Renal cortex interstitium (tissue), 11 donors: Measurements from ENCODE around the gene E2F1. TPM values are rescaled to one million over a fixed set of nuclear protein-coding genes. Genes with fewer than 3 reads are reported as not detected.

ENCODE experiments used
- DNase-seq, 11 donors: peaks; one replicate each; pipeline ENCODE4 v3.0.0-alpha.2; 2013; ENCODE audit warnings: low read depth in 9 of 11, low spot score in 4 of 11; ENCODE audit errors: extremely low read depth in 1 of 11
- polyA plus RNA-seq, 3 donors: library from polyadenylated mRNA; unstranded; fragments of 120-200 nt; gene quantifications; one replicate each; pipeline ENCODE4 v1.2.1, GENCODE V29; 2013; ENCODE audit not compliant: insufficient read length in 3 of 3

E2F1 gene
- polyA plus RNA-seq, 3 donors: 10.7 to 15.6 (median 12.1) TPM

DNA sequence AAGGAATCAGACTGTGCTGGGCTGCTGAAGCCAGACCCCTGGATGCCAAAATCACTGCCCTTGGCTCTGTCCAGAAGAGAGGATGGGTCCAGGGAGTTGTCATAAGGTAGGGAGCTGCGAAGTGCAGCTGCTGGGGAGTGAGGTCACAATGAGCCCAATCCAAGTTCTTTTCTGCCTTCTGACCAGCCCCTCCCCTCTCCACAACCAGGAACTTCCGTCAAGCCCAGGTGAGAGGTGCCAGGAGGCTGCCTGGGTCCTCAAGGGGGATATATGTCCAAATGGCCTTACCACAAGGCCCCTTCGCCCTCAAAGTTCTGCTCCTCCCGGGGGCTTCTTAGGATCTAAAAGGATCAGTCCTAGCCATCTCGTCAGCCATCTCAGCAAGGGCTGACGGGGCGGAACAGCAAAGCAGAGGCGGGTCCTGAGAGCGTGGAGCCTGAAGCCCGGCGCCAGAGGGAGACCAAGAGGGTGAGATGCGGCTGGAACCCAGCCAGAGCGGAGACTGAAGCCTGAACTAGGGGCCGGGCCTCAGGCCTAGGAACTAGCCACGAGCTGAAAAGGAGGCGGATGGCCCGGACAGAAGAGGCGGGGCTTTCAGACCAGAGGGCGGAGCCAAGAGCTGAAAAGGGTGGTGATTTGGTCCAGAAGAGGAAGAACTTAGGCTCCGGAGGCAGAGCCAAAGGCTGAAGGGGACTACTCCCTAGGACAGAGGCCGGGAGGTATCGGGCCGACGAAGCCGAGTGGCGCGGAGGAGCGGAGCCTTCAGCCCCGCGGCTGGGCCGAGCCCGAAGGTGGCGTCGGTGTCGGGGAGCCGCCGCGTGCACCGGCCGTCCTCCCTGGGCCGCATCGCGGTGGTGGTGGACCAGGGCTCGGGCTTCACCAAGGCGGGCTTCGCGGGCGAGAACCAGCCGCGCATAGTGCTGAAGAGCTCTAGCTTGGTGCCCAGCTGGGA is 19.6 kb downstream of the E2F1 start, which contains the start of gene ACTL10:
Gene ACTL10, plus strand, starts transcription at position 651 of the 952 bp plus-strand sequence. CDS start 555 bp downstream, outside the sequence.
- peak; percentile 86 to 96 (median 93) for DNase-seq

DNA sequence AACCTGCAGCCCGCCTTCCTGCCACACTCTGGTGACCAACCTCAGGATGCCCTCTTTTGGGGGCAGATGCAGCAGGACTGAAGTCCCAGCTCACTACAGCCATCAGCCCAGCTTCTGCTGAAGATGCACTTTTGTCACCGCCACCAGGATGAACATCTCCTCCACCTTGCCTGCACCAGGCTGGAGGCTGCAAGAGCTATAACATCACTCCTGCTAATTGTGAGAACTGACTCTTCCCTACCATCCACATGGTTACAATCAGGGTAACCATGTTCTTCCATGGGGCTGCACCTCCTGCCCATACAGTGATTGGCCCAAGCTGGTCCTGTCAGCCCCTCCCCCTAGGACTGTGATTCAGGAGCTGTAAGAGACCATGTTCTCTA is 21.4 kb downstream of the E2F1 start:
- DNase-seq: no peak

DNA sequence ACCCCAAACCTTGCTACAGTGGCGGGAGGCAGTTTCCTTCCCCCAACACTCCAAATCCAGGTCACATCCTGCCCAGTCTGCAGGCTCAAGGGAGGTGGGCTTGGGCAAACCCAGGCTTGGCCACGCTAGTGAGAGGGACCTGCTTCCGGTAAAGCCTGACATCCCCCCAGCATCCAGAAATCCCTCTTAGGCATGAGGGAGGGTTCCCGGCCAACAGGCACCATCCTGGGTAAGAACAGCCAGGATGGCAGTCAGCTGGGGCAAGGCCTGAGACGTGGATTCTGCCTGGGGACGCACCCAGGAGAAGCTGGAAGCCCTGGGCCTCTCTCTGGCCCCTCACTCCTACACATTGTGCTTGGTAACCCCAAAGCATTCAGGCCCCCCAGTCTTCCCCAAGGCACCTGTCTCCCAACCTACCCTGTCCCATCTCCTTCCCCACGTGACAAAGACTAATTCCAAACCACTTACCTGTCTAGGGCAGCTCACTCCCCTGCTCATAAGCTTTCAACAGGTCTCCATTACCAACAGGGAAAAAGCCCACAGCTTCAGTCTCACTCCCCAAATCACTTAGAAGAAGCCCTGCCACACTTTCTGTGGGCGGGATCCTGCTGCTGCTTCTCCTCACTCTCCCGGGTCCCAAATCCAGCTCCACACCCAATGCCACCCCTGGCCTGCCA is 22.0 kb downstream of the E2F1 start:
- DNase-seq: no peak

DNA sequence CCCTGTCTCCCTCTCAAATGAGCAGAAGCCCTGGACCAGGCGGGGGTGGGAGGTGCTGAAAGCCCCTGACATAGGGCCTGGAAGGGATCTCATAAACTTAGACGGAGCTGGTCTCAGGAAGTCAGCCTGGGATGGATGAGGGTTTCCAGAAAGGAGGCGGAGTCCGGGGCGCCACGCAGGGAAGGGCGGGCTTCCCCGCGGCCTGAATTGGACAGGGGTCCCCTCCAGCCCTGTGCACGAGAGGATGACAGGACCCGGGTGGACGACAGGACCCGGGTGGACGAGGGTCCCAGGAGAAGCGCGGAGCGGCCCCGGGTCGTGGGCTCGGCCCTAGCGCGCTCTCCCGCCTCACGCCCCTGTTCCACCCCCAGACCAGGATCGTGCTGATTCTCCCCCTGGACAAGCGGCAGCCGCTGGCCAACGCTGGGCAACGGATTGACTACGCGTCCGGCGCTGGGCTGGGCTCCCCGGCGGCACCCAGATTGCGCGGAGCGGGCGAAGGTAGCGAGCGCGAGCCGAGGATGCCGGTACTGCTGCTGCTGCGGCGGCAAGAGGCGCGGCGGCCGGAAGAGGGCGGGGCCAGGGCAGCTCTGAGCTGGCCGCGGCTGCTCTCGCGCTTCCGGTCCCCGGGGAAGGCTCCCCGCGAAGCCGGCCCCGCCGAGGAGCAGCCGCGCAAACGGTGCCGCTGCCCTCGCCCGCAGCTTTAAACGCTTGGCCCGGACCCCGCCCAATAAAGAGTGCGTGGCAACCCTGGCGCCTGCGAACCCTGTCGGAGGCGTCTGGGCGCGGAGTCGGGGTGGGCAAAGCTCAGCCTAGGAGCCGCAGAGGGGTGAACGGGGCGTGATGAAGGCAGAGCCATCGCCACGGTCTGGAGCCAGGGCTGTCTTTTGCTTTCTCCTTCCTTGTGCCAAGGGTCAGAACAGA is 22.8 kb downstream of the E2F1 start:
- peak in 2 of 11 donors; percentile 73 to 79 for DNase-seq

DNA sequence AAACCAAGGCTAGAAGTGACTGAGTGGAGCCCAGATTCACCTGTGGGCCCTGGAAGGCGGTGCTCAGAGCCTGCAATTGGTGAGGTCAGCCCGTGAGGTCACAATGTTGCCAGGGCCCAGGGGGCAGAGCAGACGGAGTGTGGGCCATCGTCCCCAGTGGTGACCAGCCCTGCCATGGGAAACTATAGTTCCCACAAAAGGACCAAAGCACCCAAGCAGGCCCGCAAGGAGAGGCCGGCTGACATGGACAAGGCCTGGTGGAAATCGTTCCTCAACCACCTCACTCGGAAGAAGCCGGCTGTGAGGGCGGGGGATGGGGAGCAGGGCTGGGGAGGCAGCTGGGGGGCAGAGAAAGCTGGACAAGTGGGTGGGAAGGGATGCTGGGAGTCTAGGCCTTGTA is 24.0 kb downstream of the E2F1 start, which contains the start of gene C20orf144:
Gene C20orf144, plus strand, starts transcription at position 156 of the 400 bp plus-strand sequence. Its CDS starts 19 bp downstream, at position 175.
- DNase-seq: no peak

DNA sequence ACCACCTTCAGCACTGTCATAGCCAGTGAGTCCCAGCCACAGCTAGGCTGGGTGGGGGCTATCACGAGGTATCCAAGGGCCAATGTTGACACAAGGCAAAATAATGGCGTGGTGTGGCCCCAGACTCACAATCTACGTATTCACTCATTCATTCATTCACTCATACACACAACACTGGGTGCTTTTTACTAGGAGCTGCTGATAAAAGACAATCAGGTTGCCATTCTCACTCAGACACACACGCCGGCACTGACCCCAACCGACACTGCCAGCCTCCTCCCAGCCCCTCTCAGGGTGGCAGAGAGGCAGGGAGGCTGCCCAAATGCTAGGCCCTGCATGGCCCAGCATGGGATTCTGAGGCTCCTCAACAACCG is 25.5 kb downstream of the E2F1 start:
- no peak for DNase-seq

DNA sequence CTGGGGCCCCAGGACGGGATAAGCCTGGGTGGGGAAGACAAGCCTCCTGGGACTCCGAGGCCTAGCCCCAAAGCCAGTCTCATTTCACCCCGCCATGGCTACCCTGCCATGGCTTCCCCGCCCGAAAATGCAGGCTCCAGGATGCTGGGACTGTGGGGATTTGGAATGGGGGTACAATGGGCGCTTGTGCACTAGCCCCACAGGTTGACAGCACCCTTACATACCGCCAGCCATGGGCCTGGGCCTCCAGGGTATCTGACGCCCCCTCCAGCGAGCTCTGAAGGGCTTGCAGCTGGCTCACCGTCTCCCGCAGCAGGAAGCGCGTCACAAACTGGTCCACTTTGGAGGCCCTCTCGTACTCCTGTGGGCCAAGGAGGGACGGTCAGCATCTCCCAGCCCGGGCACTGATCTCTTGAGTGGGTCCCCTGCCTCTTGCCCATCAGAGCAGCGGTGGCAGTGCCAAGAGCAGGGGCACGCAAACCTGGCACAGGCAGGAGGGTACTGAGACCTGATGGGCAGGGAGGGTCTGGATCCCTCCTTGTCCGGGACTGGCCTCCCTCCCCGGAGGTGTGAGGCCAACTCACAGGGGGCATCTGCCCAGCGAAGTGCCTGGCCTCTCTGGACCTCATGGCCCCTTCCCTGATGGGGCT is 26.0 kb downstream of the E2F1 start:
- DNase-seq: no peak

DNA sequence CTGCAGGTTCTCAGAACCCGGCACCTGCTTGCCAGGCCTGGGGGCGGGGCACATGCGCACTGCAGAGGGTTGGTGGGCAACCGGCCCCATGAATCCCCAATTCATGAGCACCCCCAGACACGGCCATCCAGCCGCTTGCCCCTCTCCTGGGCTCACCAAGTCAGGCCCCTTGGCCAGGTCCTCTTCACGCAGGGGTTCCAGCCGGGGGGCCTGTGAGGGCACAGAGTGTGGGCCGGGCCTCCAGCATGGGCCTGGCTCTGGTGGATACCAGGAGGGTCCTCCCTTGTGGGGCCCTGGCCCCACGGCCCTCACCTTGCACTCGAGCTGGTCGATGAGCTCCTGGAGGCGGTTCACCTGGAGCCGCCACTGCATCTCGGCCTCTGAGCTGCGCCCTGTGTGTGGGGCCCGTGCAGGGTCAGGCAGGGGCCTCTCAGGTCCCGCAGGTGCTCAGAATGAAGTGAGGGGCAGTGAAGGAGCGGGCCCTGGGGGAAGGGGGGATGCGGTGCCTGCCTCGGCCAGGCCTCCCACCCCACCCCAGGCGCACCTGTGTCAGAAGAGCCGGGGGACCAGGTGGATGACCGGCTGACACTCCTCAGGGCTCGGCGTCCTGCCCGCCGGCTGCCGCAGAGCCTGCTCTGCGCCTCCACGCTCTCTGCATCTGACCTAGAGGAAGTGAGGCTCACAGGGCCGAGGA is 26.7 kb downstream of the E2F1 start:
- DNase-seq: no peak

DNA sequence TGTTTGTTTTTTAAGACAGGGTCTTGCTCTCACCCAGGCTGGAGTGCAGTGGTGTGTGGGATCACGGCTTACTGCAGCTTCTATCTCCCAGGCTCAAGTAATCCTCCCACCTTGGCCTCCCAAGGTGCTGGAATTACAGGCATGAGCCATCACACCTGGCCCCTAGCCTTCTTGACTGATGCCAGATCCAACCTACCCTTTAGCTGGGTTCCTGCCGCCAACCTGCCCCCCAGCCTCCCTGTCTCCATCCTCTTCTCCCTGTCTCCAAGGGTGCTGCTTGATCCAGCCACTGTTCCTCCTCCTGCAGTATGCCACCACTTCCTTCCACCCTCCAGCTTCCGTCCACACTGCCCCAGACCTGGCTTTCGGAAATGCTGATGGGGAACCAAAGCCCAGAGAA is 27.3 kb downstream of the E2F1 start:
- no peak for DNase-seq

DNA sequence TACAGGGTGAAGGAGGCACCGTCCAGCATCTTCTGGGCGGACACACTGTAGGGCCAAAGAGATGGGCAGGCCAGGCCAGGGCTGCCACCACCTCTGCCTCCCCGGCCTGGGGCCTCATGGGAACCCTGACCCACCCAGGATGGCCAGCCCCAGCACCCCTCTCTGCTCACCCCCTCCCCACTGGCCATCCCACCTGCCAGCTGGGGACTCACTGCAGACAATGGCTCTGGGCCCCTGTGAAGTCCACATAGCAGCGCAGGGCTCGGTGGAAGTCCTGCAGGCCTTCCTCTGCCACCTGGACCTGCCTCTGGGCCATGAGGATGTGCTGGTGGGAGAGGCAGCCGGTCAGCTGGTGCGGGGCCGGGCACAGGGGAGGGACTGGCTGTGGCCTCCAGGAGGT is 27.7 kb downstream of the E2F1 start:
- no peak for DNase-seq

DNA sequence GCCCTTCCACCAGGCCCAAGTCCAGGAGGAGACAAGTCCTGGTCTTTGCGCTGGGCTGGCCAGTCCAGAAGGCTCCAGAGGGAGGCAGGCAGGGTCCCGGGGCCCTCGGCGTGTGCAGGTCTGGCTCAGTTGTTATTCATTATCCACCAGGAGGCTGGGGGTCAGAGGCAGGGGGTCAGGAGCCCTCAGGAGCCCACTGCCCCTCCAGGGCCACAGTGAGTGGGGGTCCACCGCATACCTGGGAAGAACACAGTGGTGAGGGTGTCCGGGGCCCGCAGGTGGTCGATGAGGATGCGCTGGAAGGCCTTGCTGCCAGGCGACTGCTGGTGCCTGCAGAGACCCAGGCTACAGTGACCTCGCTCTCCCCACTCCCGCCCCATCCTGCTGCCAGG is 28.5 kb downstream of the E2F1 start:
- DNase-seq: no peak

DNA sequence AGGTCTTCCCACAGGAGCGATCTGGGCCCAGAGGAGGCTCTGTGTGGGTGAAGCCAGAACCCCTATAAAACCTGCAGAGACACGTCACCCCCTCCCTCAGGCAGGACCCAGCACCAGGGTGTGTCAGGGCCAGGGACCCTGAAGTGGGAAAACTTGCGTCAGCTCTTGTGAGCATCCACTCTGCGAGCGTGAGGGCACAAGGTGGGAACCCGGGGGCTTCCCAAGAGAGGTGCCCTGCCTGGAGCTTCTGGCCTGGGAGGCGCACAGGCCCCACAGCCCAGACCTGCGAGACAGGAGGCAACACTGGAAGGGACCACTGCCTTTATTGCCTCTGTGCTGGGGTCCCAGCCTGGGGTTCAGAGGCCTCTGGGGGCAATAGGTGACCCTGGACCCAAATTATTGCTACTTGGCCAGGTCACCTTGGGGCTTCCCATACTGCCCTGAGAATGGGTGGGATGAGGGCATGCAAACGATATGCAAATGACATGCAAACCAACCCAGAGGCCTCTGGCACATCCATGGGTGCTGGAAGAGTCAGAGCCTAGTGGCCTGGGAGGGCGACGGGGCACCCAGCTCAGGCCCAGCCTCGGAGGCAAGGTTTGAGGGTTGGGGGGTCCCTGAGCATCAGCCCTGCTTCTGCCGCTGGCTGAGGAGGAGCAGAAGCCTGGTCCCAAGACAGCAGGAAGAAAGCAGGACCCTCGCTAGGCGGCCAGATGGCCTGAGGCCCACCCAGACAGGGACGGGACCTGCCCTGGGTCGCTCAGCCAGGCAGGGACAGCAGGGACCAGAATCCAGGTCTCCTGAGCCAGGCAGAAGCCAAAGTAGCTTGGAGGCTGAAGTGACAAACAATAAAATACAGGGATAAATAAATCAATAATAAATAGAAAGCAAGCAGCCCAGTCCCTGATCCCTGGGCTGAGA is 29.1 kb downstream of the E2F1 start:
- DNase-seq: no peak

DNA sequence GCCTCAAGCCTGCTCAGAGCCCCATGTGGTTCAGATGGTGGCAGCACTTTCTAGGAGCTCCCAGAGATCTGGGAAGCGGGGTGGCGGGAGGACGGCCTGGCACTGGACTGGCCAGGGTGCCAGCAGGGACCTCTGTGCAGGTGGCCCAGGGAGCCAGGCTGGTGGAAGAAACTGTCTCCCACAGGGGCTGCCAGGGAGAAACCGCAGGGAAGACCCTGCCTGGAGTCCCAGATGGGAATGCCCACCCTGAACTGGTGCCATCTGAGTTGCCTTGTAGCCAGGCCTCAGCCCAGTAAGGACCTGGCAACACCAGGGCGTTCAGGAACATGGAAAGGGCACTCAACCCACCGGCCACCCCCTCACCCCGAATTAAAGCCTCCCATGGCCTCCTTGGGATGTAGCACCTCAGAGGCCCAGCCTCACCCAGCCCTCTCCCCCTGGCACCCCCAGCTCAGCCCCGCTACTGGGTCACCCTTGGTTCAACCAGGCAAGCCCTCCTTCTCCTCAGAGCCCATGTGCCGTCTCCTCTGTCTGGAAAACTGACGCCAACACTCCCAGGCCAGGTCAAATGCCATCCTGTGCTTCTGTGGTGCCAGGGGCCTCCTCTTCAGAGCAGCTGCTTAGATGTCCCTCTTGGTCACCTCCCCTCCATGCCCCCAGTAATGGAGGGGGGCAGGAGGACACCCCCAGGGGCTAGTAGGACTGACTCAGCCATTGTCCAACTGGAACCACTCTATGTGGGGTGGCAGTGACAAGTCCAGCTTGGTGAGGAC is 30.0 kb downstream of the E2F1 start:
- DNase-seq: no peak

DNA sequence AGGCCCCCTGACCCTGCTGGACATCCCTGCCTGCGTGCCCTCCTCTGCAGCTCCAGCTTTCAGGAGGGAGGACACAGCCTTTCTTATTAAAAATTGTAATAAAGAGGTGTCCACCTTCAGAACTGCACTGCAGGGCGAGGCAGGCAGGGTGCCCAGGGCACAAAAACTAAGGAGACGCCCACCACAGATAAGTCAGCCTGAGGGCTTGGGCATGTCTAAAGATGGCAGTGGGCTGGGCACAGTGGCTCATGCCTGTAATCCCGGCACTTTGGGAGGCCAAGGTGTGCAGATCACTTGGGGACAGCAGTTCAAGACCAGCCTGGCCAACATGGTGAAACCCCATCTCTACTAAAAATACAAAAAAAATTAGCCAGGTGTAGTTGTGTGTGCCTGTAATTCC is 31.0 kb downstream of the E2F1 start:
- no peak for DNase-seq

DNA sequence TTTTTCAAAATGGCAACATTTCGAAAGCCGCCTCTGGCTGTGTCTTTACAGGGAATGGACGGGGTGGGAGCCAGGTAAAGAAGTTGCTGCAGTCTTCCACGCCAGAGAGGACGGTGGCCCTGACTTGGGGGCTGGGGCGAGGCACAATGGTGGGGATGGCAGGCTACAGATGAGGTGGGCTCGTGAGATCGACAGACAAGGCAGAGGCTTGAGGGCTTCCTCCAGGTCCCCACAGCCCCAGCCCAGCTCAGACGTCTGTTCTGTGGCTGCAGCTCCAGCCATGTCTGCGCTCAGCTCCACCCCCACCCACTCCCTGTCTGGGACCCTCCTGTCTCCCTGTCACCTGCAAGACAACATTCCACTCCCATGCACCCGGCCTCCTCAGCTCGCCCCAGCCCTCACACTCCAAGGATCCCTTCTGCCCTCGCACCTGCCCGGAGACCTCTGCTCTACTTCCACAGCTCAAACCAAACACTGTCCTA is 31.5 kb downstream of the E2F1 start:
- DNase-seq: no peak

DNA sequence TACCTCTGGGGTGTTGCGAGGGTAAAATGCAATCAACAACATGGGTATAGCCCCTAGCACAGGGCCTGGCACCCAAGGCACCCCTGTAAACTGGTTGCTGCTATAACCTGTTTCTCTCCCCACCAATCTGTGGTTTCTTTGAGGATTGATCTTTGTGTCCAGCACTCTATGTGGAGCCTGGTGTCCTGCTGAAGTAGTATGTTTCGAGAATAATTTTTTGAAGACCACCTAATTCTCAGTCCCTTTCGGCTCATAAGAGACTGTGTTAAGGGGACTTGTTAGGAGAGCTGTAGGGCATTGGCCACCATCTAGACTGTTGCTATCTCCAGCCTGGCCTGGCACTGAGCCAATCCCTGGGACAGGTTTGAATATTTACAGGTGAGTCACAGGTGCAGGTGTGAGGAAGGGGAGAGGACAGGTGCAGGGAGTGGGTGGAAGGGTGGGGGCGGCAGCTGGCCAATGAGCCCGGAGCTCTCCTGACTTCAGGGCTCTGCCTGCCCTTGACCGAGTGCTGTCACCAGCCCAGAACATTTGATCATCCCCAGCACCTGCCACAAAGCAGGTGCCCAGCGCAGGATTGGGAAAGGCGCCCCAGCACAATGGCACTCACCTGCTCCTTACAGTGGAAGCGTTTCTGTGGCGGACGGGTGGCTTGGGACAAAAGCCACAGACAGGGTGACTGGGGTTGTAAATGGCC is 32.1 kb downstream of the E2F1 start:
- no peak for DNase-seq
